GM12872 (cell line): ENCODE results near the gene PIK3R1.

ENCODE experiments used
- TF ChIP-seq, protein P1 (sequence below): IDR thresholded peaks from 3 replicates; pipeline ENCODE4 v1.5.1; 2011; ENCODE audit warnings: low read depth, mild to moderate bottlenecking, low read length, moderate library complexity; ENCODE audit not compliant: insufficient read depth

Gene PIK3R1

DNA sequence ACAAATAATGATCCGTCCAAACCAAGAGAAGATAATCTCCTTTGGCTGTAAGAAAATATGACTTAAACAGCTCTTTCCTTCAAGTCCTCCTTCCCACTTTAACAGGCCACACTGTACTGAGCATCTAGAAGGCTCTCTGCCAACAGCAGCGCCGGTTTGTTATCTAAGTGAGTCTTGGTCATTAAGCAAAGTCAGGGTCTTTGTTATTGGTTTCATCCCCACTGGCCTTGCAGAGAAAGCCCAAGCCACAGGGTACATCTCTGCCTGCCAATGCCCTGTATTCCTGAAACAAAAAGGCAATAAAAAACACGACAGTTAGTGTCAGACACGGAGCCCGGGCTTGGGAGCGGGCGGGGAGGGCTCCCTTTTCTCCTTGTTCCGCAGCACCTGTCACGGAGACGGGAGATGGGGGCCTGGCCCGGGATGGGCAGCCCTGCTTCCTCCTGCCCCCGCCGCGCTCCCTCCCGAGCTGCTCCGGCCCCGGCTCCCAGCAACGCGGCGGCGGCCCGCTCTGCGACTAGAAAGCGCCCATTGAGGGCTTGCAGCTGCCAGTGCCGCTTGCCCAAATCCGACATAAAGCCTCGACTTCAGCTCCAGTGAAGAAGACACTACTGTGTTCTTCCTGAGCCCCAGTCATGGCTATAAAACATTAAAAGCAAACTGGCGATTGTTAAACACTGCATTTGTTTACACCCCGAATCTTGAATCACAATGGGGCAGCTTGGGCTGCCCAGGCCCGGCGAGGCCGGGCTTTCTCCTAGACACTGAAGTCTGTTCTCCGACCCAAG, 28.1 kb upstream of the PIK3R1 start:
- TF ChIP-seq, protein P1, sequence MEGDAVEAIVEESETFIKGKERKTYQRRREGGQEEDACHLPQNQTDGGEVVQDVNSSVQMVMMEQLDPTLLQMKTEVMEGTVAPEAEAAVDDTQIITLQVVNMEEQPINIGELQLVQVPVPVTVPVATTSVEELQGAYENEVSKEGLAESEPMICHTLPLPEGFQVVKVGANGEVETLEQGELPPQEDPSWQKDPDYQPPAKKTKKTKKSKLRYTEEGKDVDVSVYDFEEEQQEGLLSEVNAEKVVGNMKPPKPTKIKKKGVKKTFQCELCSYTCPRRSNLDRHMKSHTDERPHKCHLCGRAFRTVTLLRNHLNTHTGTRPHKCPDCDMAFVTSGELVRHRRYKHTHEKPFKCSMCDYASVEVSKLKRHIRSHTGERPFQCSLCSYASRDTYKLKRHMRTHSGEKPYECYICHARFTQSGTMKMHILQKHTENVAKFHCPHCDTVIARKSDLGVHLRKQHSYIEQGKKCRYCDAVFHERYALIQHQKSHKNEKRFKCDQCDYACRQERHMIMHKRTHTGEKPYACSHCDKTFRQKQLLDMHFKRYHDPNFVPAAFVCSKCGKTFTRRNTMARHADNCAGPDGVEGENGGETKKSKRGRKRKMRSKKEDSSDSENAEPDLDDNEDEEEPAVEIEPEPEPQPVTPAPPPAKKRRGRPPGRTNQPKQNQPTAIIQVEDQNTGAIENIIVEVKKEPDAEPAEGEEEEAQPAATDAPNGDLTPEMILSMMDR = no peak

DNA sequence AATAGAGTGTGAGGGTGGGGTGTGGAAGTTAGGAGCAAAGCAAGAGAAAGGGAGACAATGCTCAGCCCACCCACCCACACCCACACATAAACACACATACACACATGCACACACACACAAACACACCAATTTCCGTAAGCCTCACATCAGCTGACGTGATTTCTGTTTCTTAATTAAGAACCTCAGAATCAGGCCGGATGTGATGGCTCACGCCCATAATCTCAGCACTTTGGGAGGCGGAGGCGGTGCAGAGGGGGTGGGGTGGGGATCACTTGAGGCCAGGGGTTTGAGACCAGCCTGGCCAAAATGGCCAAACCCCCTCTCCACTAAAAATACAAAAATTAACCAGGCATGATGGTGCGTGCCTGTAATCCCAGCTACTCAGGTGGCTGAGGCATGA, 26.4 kb upstream of the PIK3R1 start:
- TF ChIP-seq, protein P1 = no peak

DNA sequence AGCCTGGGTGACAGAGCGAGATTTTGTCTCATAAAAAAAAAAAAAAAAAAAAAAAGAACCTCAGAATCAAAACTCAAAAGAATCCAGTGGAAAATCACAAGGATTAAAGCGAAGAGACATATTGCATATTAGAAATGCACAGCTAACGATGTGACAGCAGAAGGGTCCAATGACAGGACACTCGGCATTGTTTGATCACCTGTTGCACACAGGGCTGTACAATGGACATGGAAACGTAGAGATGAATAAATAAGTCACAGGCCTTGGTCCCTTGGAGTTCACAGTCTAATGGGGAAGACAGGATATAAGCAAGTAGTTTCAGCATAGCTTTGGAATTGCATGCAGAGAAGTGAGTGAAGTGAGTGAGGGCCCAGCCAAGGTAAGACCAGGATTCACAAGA, 25.9 kb upstream of the PIK3R1 start:
- TF ChIP-seq, protein P1 = no peak

DNA sequence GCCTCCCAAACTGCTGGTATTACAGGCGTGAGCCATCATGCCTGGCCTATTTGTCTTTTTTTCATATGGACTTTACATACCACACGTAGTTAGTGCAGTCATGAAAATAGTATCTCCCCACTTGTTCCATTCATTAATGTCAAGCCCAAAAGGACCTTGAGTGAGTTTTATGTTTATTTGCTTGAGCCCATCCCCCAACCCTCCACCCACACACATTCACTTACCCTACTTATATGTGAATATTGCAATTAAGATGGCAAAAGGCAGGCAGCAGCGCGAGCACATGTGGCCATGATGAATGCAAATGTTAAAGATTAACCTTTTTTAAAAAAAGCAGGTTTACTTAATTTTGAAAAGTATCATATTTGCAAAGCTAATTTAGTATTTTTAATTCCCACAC, 24.9 kb upstream of the PIK3R1 start:
- TF ChIP-seq, protein P1 = no peak

DNA sequence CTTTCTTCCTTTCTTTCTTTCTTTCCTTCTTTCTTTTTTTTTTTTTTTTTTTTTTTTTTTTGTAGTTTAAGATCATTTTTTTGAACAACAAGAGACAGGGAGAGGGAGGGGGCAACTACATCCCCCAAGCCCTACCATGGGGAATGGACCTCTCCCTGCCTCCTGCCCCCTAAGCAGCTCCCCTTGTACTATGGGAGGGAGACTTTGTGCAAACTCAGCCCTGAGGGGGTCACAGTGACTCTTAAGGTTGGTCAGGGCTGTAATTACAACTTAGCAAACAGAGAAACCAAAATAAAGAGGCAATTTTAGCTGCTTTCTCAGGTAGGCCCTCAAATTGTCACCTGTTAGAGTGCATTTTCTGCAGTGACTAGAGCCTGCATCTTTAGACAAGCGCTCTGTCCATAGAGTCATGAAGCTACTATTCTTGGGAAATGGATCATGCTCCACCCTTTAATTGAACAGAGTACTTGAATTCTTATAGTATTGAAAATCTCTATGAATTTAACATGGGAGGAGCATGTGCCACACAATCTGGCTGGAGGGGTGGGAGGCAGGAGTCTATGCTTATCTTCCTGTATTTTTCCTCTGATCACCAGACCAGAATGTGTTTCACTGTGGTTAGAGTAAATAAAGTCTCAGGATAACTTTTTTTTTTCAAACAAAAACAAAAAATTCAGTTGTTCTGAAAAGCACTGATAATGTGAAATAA, 24.3 kb upstream of the PIK3R1 start:
- TF ChIP-seq, protein P1 = no peak

DNA sequence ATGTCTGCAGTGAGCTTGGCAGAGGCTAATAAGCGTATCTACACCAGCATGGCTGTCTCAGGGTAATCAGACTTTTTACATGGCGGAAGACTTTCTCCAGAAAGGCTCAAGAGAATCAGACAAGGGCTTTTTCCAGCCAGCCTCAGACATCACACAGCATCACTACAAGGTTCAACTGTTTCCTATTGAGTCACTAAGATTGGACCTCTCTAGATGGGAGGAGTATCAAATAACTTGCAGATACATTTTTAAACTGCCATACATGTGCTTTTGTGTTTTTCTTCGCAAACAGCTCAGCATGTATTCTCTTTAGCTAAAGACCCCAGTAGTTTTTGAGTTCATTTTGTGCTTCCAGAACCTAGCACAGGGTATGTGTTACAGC, 22.9 kb upstream of the PIK3R1 start:
- TF ChIP-seq, protein P1 = no peak

DNA sequence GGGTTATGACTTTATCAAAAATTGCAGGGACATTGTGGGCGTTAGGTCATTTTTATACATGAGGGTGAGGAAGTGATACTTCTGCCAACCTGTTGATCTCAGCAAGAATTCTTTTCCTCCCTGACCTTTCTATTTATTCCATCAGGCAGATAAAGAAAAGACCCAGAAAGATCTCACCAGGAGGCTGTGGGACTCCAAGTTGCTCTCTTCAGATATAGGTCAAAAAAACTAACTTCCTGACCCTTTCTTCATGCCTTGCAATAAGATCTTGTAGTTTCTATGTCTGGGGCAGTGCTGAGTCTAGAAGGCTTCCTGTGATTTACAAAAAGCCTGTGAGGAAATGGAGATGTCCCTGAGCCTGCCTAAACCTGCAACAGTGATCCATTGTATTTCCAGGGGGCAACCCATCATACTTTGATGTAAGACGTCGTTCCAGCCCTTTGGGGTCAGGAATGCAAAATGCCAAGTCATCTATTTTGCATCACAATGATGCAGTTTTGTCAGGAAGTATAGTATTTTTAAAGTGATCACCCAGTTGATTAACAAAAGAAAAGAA, 22.0 kb upstream of the PIK3R1 start:
- TF ChIP-seq, protein P1 = no peak
